ENCODE measurements around the gene KLHL30. TPM values are rescaled to one million over a fixed set of nuclear protein-coding genes. Genes with fewer than 3 reads are reported as not detected.

Gene KLHL30
- total and polyA plus RNA-seq, 2 donors (not counting 1 experiment from before 2014, with no cell fraction given), result 1.2 to 1.6 TPM

- H3K4me3 ChIP-seq (replicated peaks in 1 of 4; ENCODE audit: control extremely low read depth in 1 of 4, insufficient read depth in 1 of 4, low read depth in 3 of 4, low read length in 4 of 4), result peak overlapping the region in 1 of 4 experiments; percentile 17
- H3K4me1 ChIP-seq (ENCODE audit: control insufficient read depth, extremely low read depth, insufficient read depth, low read length), result peaks cover 20% of the 10 kb centered on the region
Measured at GRCh38 chr2:238139196-238140039, 950 bp downstream of the KLHL30 start.

GRCh38 chr2:238140040-238140439 lies 1.6 kb downstream of the KLHL30 start:
- no peak overlapping the region for H3K4me2 ChIP-seq (ENCODE audit: extremely low read depth, insufficient read depth, low read length)
- no peak overlapping the region for H3K4me3 ChIP-seq (replicated peaks in 1 of 4; ENCODE audit: control extremely low read depth in 1 of 4, insufficient read depth in 1 of 4, low read depth in 3 of 4, low read length in 4 of 4)
- H3K4me1 ChIP-seq (ENCODE audit: control insufficient read depth, extremely low read depth, insufficient read depth, low read length), result peaks cover 20% of the 10 kb centered on the region

More at GRCh38 chr2:238139196-238140039, 950 bp downstream of the KLHL30 start:
- Histone ChIP-seq H3K27me3 (ENCODE audit: control insufficient read depth, insufficient read depth, low read length) (no peaks in the 10 kb centered on the region), H4K20me1 (ENCODE audit: control insufficient read depth, extremely low read depth, insufficient read depth, low read length) (no peaks in the 10 kb centered on the region), H3K9me3 (ENCODE audit: control insufficient read depth, insufficient read depth, low read depth, low read length) (no peaks in the 10 kb centered on the region), H2AFZ (ENCODE audit: low read length) (no peak overlapping the region), H3K36me3 (ENCODE audit: control insufficient read depth, insufficient read depth, low read length) (no peaks in the 10 kb centered on the region), H3K9ac (ENCODE audit: insufficient read depth, low read length) (peak overlapping the region; percentile 28), H3K79me2 (ENCODE audit: control insufficient read depth, insufficient read depth, low read length) (no peaks in the 10 kb centered on the region), H3K27ac (ENCODE audit: insufficient read depth, low read length) (no peak overlapping the region), H3K4me2 (ENCODE audit: extremely low read depth, insufficient read depth, low read length) (no peak overlapping the region)
- no peak for DNase-seq (ENCODE audit: low read depth in 2 of 2)
- peak; percentile 14 to 32 for TF ChIP-seq CTCF (conservative IDR thresholded peaks at IDR 0.05 in 1 of 2, IDR thresholded peaks at IDR 0.05 in 1 of 2; ENCODE audit: low read depth in 1 of 2, low read length in 2 of 2)
- TF ChIP-seq EZH2 (IDR thresholded peaks at IDR 0.05; ENCODE audit: low read length, missing control alignments), result no peak

GRCh38 chr2:238140721-238141540 lies 2.5 kb downstream of the KLHL30 start:
- no peak for DNase-seq (ENCODE audit: low read depth in 2 of 2)
- Histone ChIP-seq H3K9me3 (ENCODE audit: control insufficient read depth, insufficient read depth, low read depth, low read length) (no peaks in the 10 kb centered on the region), H3K4me1 (ENCODE audit: control insufficient read depth, extremely low read depth, insufficient read depth, low read length) (peaks cover 20% of the 10 kb centered on the region), H3K79me2 (ENCODE audit: control insufficient read depth, insufficient read depth, low read length) (no peaks in the 10 kb centered on the region), H3K9ac (ENCODE audit: insufficient read depth, low read length) (no peak overlapping the region), H4K20me1 (ENCODE audit: control insufficient read depth, extremely low read depth, insufficient read depth, low read length) (no peaks in the 10 kb centered on the region), H3K4me3 (replicated peaks in 1 of 4; ENCODE audit: control extremely low read depth in 1 of 4, insufficient read depth in 1 of 4, low read depth in 3 of 4, low read length in 4 of 4) (no peak overlapping the region), H2AFZ (ENCODE audit: low read length) (no peak overlapping the region), H3K4me2 (ENCODE audit: extremely low read depth, insufficient read depth, low read length) (no peak overlapping the region), H3K27ac (ENCODE audit: insufficient read depth, low read length) (no peak overlapping the region), H3K27me3 (ENCODE audit: control insufficient read depth, insufficient read depth, low read length) (no peaks in the 10 kb centered on the region), H3K36me3 (ENCODE audit: control insufficient read depth, insufficient read depth, low read length) (no peaks in the 10 kb centered on the region)
- TF ChIP-seq EZH2 (IDR thresholded peaks at IDR 0.05; ENCODE audit: low read length, missing control alignments) (no peak), CTCF (conservative IDR thresholded peaks at IDR 0.05 in 1 of 2, IDR thresholded peaks at IDR 0.05 in 1 of 2; ENCODE audit: low read depth in 1 of 2, low read length in 2 of 2) (no peak)

More at GRCh38 chr2:238140040-238140439, 1.6 kb downstream of the KLHL30 start:
- DNase-seq (ENCODE audit: low read depth in 2 of 2), result no peak
- no peaks in the 10 kb centered on the region for H3K79me2 ChIP-seq (ENCODE audit: control insufficient read depth, insufficient read depth, low read length)
- no peak overlapping the region for H3K27ac ChIP-seq (ENCODE audit: insufficient read depth, low read length)
- no peaks in the 10 kb centered on the region for H3K36me3 ChIP-seq (ENCODE audit: control insufficient read depth, insufficient read depth, low read length)
- no peaks in the 10 kb centered on the region for H4K20me1 ChIP-seq (ENCODE audit: control insufficient read depth, extremely low read depth, insufficient read depth, low read length)
- no peaks in the 10 kb centered on the region for H3K9me3 ChIP-seq (ENCODE audit: control insufficient read depth, insufficient read depth, low read depth, low read length)
- TF ChIP-seq EZH2 (IDR thresholded peaks at IDR 0.05; ENCODE audit: low read length, missing control alignments), result no peak
- H2AFZ ChIP-seq (ENCODE audit: low read length), result no peak overlapping the region
- no peak overlapping the region for H3K9ac ChIP-seq (ENCODE audit: insufficient read depth, low read length)
- no peaks in the 10 kb centered on the region for H3K27me3 ChIP-seq (ENCODE audit: control insufficient read depth, insufficient read depth, low read length)
